Panc1 (cell line): ENCODE data around the gene CSNK2A3. TPM values are rescaled to one million over a fixed set of nuclear protein-coding genes. Genes with fewer than 3 reads are reported as not detected.

Source experiments
- ATAC-seq: fragments of 200-7000 bp; cut with Tn5 transposase; 2 replicates; pipeline ENCODE4 v1.9.1; 2020; ENCODE audit warnings: mild to moderate bottlenecking, moderate library complexity
- BruUV-seq: library from RNA; stranded (reverse); fragments of 400-500 nt; replicated peaks from 2 replicates; lab custom pipeline; 2021; lab: Mats Ljungman, UMichigan
- CTCF ChIA-PET: fragments of 300-600 bp; sonication (Branson Sonifier 250); formaldehyde crosslinking; loops from one replicate; lab custom pipeline; 2022; ENCODE audit warnings: antibody characterized with exemption; lab: Charles Lee
- POLR2A ChIA-PET: fragments of 300-600 bp; sonication (Branson Sonifier 250); formaldehyde crosslinking; loops from one replicate; lab custom pipeline; 2022; ENCODE audit warnings: antibody characterized with exemption; lab: Charles Lee
- DNase-seq: peaks from one replicate; pipeline ENCODE4 v3.0.0-alpha.2; 2010; ENCODE audit warnings: low read depth, low spot score
- H3K27ac ChIP-seq: 2 replicates; pipeline ENCODE4 v1.5.1; 2011; ENCODE audit warnings: mild to moderate bottlenecking, low read length, inconsistent platforms
- H3K27me3 ChIP-seq: fragments of 200-500 bp; sonication (Bioruptor generic); 2 replicates; pipeline ENCODE4 v1.6.0; 2014; ENCODE audit warnings: low read length, inconsistent platforms; ENCODE audit not compliant: control insufficient read depth, insufficient read depth
- H3K36me3 ChIP-seq: fragments of 200-500 bp; sonication (Bioruptor generic); 2 replicates; pipeline ENCODE4 v1.5.1; 2014; ENCODE audit warnings: inconsistent platforms, mild to moderate bottlenecking, low read length, moderate library complexity; ENCODE audit not compliant: control insufficient read depth, insufficient read depth
- H3K4me1 ChIP-seq: 2 replicates; pipeline ENCODE4 v1.5.1; 2011; ENCODE audit warnings: inconsistent platforms, mild to moderate bottlenecking, low read length, moderate library complexity; ENCODE audit not compliant: control insufficient read depth, insufficient read depth
- H3K4me3 ChIP-seq, 2 experiments: 2 replicates each; pipeline ENCODE4 v1.5.1; 2011 to 2012; ENCODE audit warnings: low read depth in 2 of 2, low read length in 2 of 2, mild to moderate bottlenecking in 2 of 2, inconsistent platforms in 1 of 2, moderate library complexity in 1 of 2
- H3K9me3 ChIP-seq: fragments of 200-500 bp; sonication (Bioruptor generic); 2 replicates; pipeline ENCODE4 v1.5.1; 2014; ENCODE audit warnings: low read depth, mild to moderate bottlenecking, inconsistent platforms, low read length, moderate library complexity; ENCODE audit not compliant: control insufficient read depth, insufficient read depth
- CTCF ChIP-seq: fragments of 450-650 bp; IDR thresholded peaks from 2 replicates; pipeline ENCODE4 v1.5.1; 2017; ENCODE audit warnings: mild to moderate bottlenecking
- POLR2AphosphoS5 ChIP-seq: IDR thresholded peaks from 2 replicates; pipeline ENCODE4 v1.6.1; 2012; ENCODE audit warnings: mild to moderate bottlenecking, low read depth, low read length, moderate library complexity
- REST ChIP-seq, 2 experiments: IDR thresholded peaks; 2 replicates each; pipeline ENCODE4 v1.6.1; 2011 to 2012; ENCODE audit warnings: low read depth in 2 of 2, control low read depth in 1 of 2, low read length in 1 of 2, mild to moderate bottlenecking in 1 of 2, moderate library complexity in 1 of 2; ENCODE audit not compliant: insufficient read depth in 1 of 2
- SIN3A ChIP-seq: IDR thresholded peaks from 2 replicates; pipeline ENCODE4 v1.6.1; 2012; ENCODE audit warnings: low read depth, mild to moderate bottlenecking, low read length, moderate library complexity, borderline replicate concordance; ENCODE audit not compliant: insufficient read depth
- TCF7L2 ChIP-seq: IDR thresholded peaks from 2 replicates; pipeline ENCODE4 v1.6.1; 2011; ENCODE audit warnings: mild to moderate bottlenecking, low read depth, low read length, inconsistent platforms
- in situ Hi-C: cut with HindIII; loops from 2 replicates; pipeline ENCODE4 v1.10.0; 2016; ENCODE audit warnings: low sequenced_read_pairs, low pct_unique_long_range_greater_than_20kb
- intact Hi-C: fragments of 100-400 bp; cut with micrococcal nuclease; formaldehyde crosslinking; loops from one replicate; pipeline ENCODE4 v1.10.0; 2022; ENCODE audit not compliant: unreplicated experiment
- total RNA-seq: library from RNA; stranded (reverse); gene quantifications from one replicate; pipeline ENCODE4 v1.2.1, GENCODE V29; 2021; ENCODE audit not compliant: unreplicated experiment

Gene CSNK2A3
- total RNA-seq, 1 experiment from 2014 or later = 2.6 TPM

DNA sequence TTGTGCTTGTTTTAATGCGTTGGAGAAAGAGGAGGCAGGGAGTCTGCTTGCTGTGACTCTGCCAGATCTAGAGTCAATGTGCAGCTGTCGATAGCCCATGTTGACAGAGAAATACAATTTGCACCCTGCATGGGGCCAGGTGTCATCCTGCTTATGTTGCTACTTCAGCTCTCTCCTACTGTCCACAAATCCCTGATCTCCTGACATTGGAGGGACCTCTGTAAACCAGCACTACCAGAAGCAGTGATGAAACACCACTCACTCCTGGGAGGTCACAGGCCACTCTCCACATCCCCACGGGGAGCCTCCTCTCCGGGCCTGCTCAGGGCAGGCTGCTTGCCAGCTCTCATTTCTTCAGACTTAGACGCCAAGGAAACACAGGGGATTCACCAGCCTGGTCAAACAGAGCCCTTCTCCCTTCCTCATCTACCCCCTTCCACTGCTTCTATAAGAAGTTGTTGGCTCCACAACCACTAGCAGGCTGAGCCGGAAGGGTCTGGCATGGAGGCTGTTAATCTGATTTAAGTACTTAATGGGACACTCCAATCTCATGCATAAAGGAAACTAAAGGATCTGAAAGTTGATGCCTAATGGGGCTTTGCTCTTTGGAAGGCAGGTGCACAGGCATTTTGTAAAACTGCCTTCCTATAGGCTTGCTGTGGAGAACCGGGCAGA lies 29.9 kb upstream of the CSNK2A3 start:
- no peaks in the 10 kb centered on the region for H3K4me1 ChIP-seq
- no peak for TF ChIP-seq TCF7L2
- no peak for TF ChIP-seq SIN3A
- no peak for TF ChIP-seq CTCF
- no peak for TF ChIP-seq POLR2AphosphoS5
- TF ChIP-seq REST (IDR thresholded peaks at IDR 0.05; ENCODE audit: insufficient read depth in 1 of 2, low read depth in 2 of 2, low read length in 1 of 2) = no peak
- H3K4me3 ChIP-seq = no peak overlapping the region
- BruUV-seq = no TSS peak
- H3K36me3 ChIP-seq = no peaks in the 10 kb centered on the region
- H3K27me3 ChIP-seq = no peaks in the 10 kb centered on the region
- CTCF ChIA-PET = no interaction called here
- DNase-seq (no peak), ATAC-seq (no peak)
- POLR2A ChIA-PET = no interaction called here
- intact Hi-C loops (no loop called here), in situ Hi-C loops (no loop called here)
- H3K9me3 ChIP-seq = no peaks in the 10 kb centered on the region
- H3K27ac ChIP-seq = no peak overlapping the region

DNA sequence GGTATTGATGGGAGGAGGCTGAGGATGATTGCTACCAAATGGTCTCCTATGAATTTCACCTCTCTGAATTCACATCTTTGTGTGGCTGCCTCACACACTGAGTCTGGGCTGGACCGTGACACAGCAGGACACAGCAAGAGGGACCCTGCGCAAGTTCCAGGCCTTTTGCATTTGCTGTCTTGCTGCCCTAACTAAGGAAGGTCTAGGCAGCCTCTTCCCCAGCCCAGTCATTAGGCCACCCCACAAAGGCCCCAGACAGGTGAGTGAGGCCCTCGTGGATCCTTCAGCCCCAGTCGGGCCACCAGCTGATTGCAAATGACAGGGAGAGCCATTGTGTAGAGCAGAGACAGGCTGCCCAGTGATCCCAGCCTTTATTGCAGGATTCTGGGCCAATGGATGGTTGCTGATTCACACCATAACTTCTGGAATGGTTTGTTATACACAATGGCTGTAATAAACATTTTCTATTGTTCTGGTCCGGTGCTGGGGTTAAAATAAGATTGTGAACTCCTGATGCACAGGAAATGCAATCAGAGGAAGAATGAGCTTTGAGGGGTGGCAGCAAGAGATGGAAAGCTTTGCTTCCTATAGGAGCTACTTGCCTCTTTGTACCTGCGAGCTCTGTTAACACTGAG lies 28.5 kb upstream of the CSNK2A3 start:
- no TSS peak for BruUV-seq
- Histone ChIP-seq H3K4me3 (no peak overlapping the region), H3K4me1 (no peaks in the 10 kb centered on the region), H3K36me3 (no peaks in the 10 kb centered on the region), H3K9me3 (no peaks in the 10 kb centered on the region), H3K27ac (no peak overlapping the region), H3K27me3 (no peaks in the 10 kb centered on the region)
- POLR2A ChIA-PET = no interaction called here
- TF ChIP-seq CTCF (no peak), TCF7L2 (no peak), REST (IDR thresholded peaks at IDR 0.05; ENCODE audit: insufficient read depth in 1 of 2, low read depth in 2 of 2, low read length in 1 of 2) (no peak), SIN3A (no peak), POLR2AphosphoS5 (no peak)
- ATAC-seq (no peak), DNase-seq (no peak)
- CTCF ChIA-PET = no interaction called here
- intact Hi-C loops = no loop called here
- in situ Hi-C loops = no loop called here
